Measurements from ENCODE around the gene PDE1C.
A peak's percentile ranks its signal among the peaks of the same experiment; 100 is the strongest.

The PDE1C gene

GRCh38 chr7:31986878-31987518 lies 83.2 kb downstream of the PDE1C start:
- no peak for DNase-seq

- DNase-seq = no peak
Observed at GRCh38 chr7:31982962-31983361, 87.2 kb downstream of the PDE1C start.

GRCh38 chr7:31981874-31982390 lies 88.3 kb downstream of the PDE1C start:
- no peak for DNase-seq

- DNase-seq = no peak
Observed at GRCh38 chr7:31979690-31980330, 90.4 kb downstream of the PDE1C start.

- DNase-seq = no peak
Observed at GRCh38 chr7:31975546-31975945, 94.7 kb downstream of the PDE1C start.

GRCh38 chr7:31974351-31974750 lies 95.9 kb downstream of the PDE1C start:
- DNase-seq = no peak

GRCh38 chr7:31971049-31971667 lies 99.0 kb downstream of the PDE1C start:
- no peak for DNase-seq

- DNase-seq = no peak
Observed at GRCh38 chr7:31970501-31970900, 99.7 kb downstream of the PDE1C start.

- DNase-seq = no peak
Observed at GRCh38 chr7:31963569-31964175, 106.5 kb downstream of the PDE1C start.

- no peak for DNase-seq
Observed at GRCh38 chr7:31962246-31962645, 108.0 kb downstream of the PDE1C start.

- no peak for DNase-seq
Observed at GRCh38 chr7:31958226-31958625, 112.0 kb downstream of the PDE1C start.

- DNase-seq = no peak
Observed at GRCh38 chr7:31957756-31958155, 112.5 kb downstream of the PDE1C start.

GRCh38 chr7:31957090-31957720 lies 113.0 kb downstream of the PDE1C start:
- DNase-seq = no peak

- DNase-seq = no peak
Observed at GRCh38 chr7:31955641-31956040, 114.6 kb downstream of the PDE1C start.

- DNase-seq = peak; percentile 4
Observed at GRCh38 chr7:31955021-31955420, 115.2 kb downstream of the PDE1C start.

- DNase-seq = no peak
Observed at GRCh38 chr7:31954500-31954899, 115.7 kb downstream of the PDE1C start.

- no peak for DNase-seq
Observed at GRCh38 chr7:31953432-31953831, 116.8 kb downstream of the PDE1C start.

GRCh38 chr7:31950091-31950755 lies 120.0 kb downstream of the PDE1C start:
- DNase-seq = peak; percentile 72

GRCh38 chr7:31948029-31948428 lies 122.2 kb downstream of the PDE1C start:
- DNase-seq = no peak

- DNase-seq = no peak
Observed at GRCh38 chr7:31940167-31940566, 130.0 kb downstream of the PDE1C start.

- DNase-seq = no peak
Observed at GRCh38 chr7:31939076-31939475, 131.1 kb downstream of the PDE1C start.

- no peak for DNase-seq
Observed at GRCh38 chr7:31938650-31939049, 131.6 kb downstream of the PDE1C start.

- no peak for DNase-seq
Observed at GRCh38 chr7:31937982-31938381, 132.2 kb downstream of the PDE1C start.

Measured in OCI-M1 (cell line).